WTC11 (cell line): Measurements from ENCODE around the gene SDR9C7. TPM values are rescaled to one million over a fixed set of nuclear protein-coding genes. Genes with fewer than 3 reads are reported as not detected.

Source experiments
- ATAC-seq: fragments of 200-7000 bp; cut with Tn5 transposase; 2 replicates; pipeline ENCODE4 v1.10.0; 2021; ENCODE audit warnings: mild to moderate bottlenecking, moderate library complexity
- CTCF ChIA-PET: fragments of 300-600 bp; sonication (Branson Sonifier 250); formaldehyde crosslinking; loops from one replicate; lab custom pipeline; 2021; ENCODE audit warnings: antibody characterized with exemption; lab: Charles Lee
- POLR2A ChIA-PET: fragments of 350-600 bp; sonication (Branson Sonifier 250); formaldehyde crosslinking; loops from one replicate; lab custom pipeline; 2021; ENCODE audit warnings: antibody characterized with exemption; lab: Charles Lee
- DNase-seq: peaks from one replicate; pipeline ENCODE4 v3.0.0; 2021; ENCODE audit warnings: low spot score
- H3K27ac Mint-ChIP-seq: 2 replicates; pipeline ENCODE4 v1.8.0; 2021; ENCODE audit warnings: mixed read lengths
- H3K27me3 Mint-ChIP-seq: 2 replicates; pipeline ENCODE4 v1.8.0; 2021; ENCODE audit warnings: low read depth, mild to moderate bottlenecking, moderate library complexity, mixed read lengths
- H3K36me3 Mint-ChIP-seq: 2 replicates; pipeline ENCODE4 v1.8.0; 2021; ENCODE audit warnings: mixed read lengths
- H3K4me1 Mint-ChIP-seq: 2 replicates; pipeline ENCODE4 v1.8.0; 2022; ENCODE audit warnings: mixed read lengths
- H3K4me3 Mint-ChIP-seq: 2 replicates; pipeline ENCODE4 v1.8.0; 2021; ENCODE audit warnings: mild to moderate bottlenecking, moderate library complexity, mixed read lengths
- H3K9me3 Mint-ChIP-seq: 2 replicates; pipeline ENCODE4 v1.8.0; 2021; ENCODE audit warnings: mixed read lengths
- AR ChIP-seq: fragments of 250-450 bp; sonication (Bioruptor Pico); IDR thresholded peaks from 2 replicates; pipeline ENCODE4 v1.9.0; 2021; ENCODE audit warnings: mild to moderate bottlenecking
- ELF4 ChIP-seq: sonication (generic); formaldehyde crosslinking; IDR thresholded peaks from 2 replicates; pipeline ENCODE4 v1.8.1; 2022; ENCODE audit warnings: low read depth, mild to moderate bottlenecking, moderate library complexity, missing genetic modification reagents
- PRDM15 ChIP-seq: sonication (generic); formaldehyde crosslinking; IDR thresholded peaks from 2 replicates; pipeline ENCODE4 v1.8.0; 2022; ENCODE audit warnings: missing genetic modification reagents
- PREB ChIP-seq: sonication (generic); formaldehyde crosslinking; IDR thresholded peaks from 2 replicates; pipeline ENCODE4 v1.8.1; 2022; ENCODE audit warnings: mild to moderate bottlenecking, missing genetic modification reagents, moderate library complexity, borderline replicate concordance
- SP1 ChIP-seq: sonication (generic); formaldehyde crosslinking; conservative IDR thresholded peaks from 2 replicates; pipeline ENCODE4 v1.8.1; 2022; ENCODE audit warnings: missing genetic modification reagents
- ZBTB21 ChIP-seq: sonication (generic); formaldehyde crosslinking; IDR thresholded peaks from 2 replicates; pipeline ENCODE4 v1.8.1; 2023; ENCODE audit warnings: mild to moderate bottlenecking, missing genetic modification reagents, borderline replicate concordance
- ZNF425 ChIP-seq: fragments of 250-450 bp; sonication (Bioruptor Pico); conservative IDR thresholded peaks from 2 replicates; pipeline ENCODE4 v1.9.0; 2021; ENCODE audit warnings: mild to moderate bottlenecking
- ZSCAN18 ChIP-seq: fragments of 250-450 bp; sonication (Bioruptor Pico); IDR thresholded peaks from 2 replicates; pipeline ENCODE4 v2.1.2; 2022; ENCODE audit warnings: mild to moderate bottlenecking, moderate library complexity
- total RNA-seq: library from RNA; stranded (reverse); gene quantifications from 3 replicates; pipeline ENCODE4 v1.2.3, GENCODE V29; 2021
- TF ChIP-seq, protein P1 (sequence below): sonication (generic); formaldehyde crosslinking; IDR thresholded peaks from 2 replicates; pipeline ENCODE4 v1.8.0; 2023; ENCODE audit warnings: missing genetic modification reagents, mild to moderate bottlenecking, borderline replicate concordance

Gene SDR9C7
- total RNA-seq, 1 experiment from 2014 or later = not detected

- peaks cover 7% of the 10 kb centered on the region; the same call in 1 of the 2 replicates for H3K27me3 Mint-ChIP-seq
- ChIA-PET CTCF (interaction anchor here (0.6 to 2.3 kb wide), 4 partner anchors 56 to 162 kb away, joined by 3 to 10 read pairs (median 5); no protein-coding TSS in a partner anchor), POLR2A (no interaction called here)
- peaks cover 38% of the 10 kb centered on the region for H3K4me1 Mint-ChIP-seq
- DNase-seq (no peak), ATAC-seq (peak; percentile 32)
- no peaks in the 10 kb centered on the region for H3K36me3 Mint-ChIP-seq
- TF ChIP-seq PREB (CRISPR knock-in tag) = no peak
- no peak for TF ChIP-seq ZSCAN18 (CRISPR knock-in tag)
- TF ChIP-seq, protein P1, sequence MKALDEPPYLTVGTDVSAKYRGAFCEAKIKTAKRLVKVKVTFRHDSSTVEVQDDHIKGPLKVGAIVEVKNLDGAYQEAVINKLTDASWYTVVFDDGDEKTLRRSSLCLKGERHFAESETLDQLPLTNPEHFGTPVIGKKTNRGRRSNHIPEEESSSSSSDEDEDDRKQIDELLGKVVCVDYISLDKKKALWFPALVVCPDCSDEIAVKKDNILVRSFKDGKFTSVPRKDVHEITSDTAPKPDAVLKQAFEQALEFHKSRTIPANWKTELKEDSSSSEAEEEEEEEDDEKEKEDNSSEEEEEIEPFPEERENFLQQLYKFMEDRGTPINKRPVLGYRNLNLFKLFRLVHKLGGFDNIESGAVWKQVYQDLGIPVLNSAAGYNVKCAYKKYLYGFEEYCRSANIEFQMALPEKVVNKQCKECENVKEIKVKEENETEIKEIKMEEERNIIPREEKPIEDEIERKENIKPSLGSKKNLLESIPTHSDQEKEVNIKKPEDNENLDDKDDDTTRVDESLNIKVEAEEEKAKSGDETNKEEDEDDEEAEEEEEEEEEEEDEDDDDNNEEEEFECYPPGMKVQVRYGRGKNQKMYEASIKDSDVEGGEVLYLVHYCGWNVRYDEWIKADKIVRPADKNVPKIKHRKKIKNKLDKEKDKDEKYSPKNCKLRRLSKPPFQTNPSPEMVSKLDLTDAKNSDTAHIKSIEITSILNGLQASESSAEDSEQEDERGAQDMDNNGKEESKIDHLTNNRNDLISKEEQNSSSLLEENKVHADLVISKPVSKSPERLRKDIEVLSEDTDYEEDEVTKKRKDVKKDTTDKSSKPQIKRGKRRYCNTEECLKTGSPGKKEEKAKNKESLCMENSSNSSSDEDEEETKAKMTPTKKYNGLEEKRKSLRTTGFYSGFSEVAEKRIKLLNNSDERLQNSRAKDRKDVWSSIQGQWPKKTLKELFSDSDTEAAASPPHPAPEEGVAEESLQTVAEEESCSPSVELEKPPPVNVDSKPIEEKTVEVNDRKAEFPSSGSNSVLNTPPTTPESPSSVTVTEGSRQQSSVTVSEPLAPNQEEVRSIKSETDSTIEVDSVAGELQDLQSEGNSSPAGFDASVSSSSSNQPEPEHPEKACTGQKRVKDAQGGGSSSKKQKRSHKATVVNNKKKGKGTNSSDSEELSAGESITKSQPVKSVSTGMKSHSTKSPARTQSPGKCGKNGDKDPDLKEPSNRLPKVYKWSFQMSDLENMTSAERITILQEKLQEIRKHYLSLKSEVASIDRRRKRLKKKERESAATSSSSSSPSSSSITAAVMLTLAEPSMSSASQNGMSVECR (CRISPR knock-in tag) = no peak
- TF ChIP-seq PRDM15 (CRISPR knock-in tag) = peak; percentile 92
- TF ChIP-seq ELF4 (CRISPR knock-in tag) = no peak
- no peak for TF ChIP-seq SP1 (CRISPR knock-in tag)
- no peak for TF ChIP-seq ZNF425 (CRISPR knock-in tag)
- TF ChIP-seq AR (CRISPR knock-in tag) = no peak
- no peak for TF ChIP-seq ZBTB21 (CRISPR knock-in tag)
- H3K27ac Mint-ChIP-seq = no peak overlapping the region
- no peak overlapping the region for H3K4me3 Mint-ChIP-seq
- H3K9me3 Mint-ChIP-seq = no peaks in the 10 kb centered on the region
Observed at GRCh38 chr12:56931474-56931978, 2.7 kb downstream of the SDR9C7 start.
